ENCODE results near the gene MEX3D. TPM values are rescaled to one million over a fixed set of nuclear protein-coding genes. Genes with fewer than 3 reads are reported as not detected.
"Not testable (repeated sequence)": the region's sequence is repeated elsewhere in the genome, so short reads cannot be mapped to it uniquely, and the experiment has no call there.

MEX3D gene
- total RNA-seq, 4 donors from 2014 or later, result 18.8 to 47.8 (median 28.7) TPM

GRCh38 chr19:1531587-1531986, 36.5 kb downstream of the MEX3D start:
- Histone ChIP-seq H3K36me3 (no peaks in the 10 kb centered on the region), H3K27ac (no peak overlapping the region), H3K9me3 (no peaks in the 10 kb centered on the region), H3K4me1 (no peaks in the 10 kb centered on the region), H3K4me3 (no peak overlapping the region), H3K27me3 (peaks cover 85% of the 10 kb centered on the region)
- no peak for TF ChIP-seq POLR2AphosphoS5 (IDR thresholded peaks at IDR 0.05)
- no peak for ATAC-seq
- 79 to 82% methylated on average over 4 to 6 of the region's 11 CpGs for WGBS, 2 donors (ENCODE audit: low coverage in 1 of 2)

GRCh38 chr19:1530856-1531255, 37.3 kb downstream of the MEX3D start:
- 77 to 86% methylated on average over 1 to 6 of the region's 11 CpGs for WGBS, 2 donors (ENCODE audit: low coverage in 1 of 2)
- not testable (repeated sequence) for ATAC-seq, H3K36me3 ChIP-seq, H3K9me3 ChIP-seq, H3K4me3 ChIP-seq, H3K4me1 ChIP-seq, H3K27ac ChIP-seq
- peaks cover 92% of the 10 kb centered on the region for H3K27me3 ChIP-seq

GRCh38 chr19:1529430-1529816, 38.7 kb downstream of the MEX3D start:
- peaks cover 98% of the 10 kb centered on the region for H3K27me3 ChIP-seq
- H3K4me1 ChIP-seq, result peaks cover 0 to 1% (median 0%) of the 10 kb centered on the region in 3 donors
- WGBS, 2 donors (ENCODE audit: low coverage in 1 of 2), result 100% methylated on average over 1 of the region's 16 CpGs; no CpG with 5 or more reads in 1 of the 2 donors
- ATAC-seq, result no peak
- H3K9me3 ChIP-seq, result no peaks in the 10 kb centered on the region
- H3K4me3 ChIP-seq, result no peak overlapping the region
- H3K27ac ChIP-seq, result no peak overlapping the region
- no peak for TF ChIP-seq POLR2AphosphoS5 (IDR thresholded peaks at IDR 0.05)
- no peak for TF ChIP-seq POLR2A (IDR thresholded peaks at IDR 0.05)
- no peak for TF ChIP-seq EP300 (IDR thresholded peaks at IDR 0.05)
- TF ChIP-seq CTCF (IDR thresholded peaks at IDR 0.05), result no peak
- H3K36me3 ChIP-seq, result no peaks in the 10 kb centered on the region

- no peak overlapping the region for H3K27ac ChIP-seq
- ATAC-seq, result no peak
- no CpG with 5 or more reads among the region's 23 CpGs for WGBS, 2 donors (ENCODE audit: low coverage in 1 of 2)
- H3K36me3 ChIP-seq, result no peaks in the 10 kb centered on the region
- no peaks in the 10 kb centered on the region for H3K9me3 ChIP-seq
- peaks cover 100% of the 10 kb centered on the region for H3K27me3 ChIP-seq
- peaks cover 0 to 7% (median 0%) of the 10 kb centered on the region in 3 donors for H3K4me1 ChIP-seq
- no peak for TF ChIP-seq POLR2A (IDR thresholded peaks at IDR 0.05)
- no peak for TF ChIP-seq POLR2AphosphoS5 (IDR thresholded peaks at IDR 0.05)
- no peak for TF ChIP-seq EP300 (IDR thresholded peaks at IDR 0.05)
- TF ChIP-seq CTCF (IDR thresholded peaks at IDR 0.05), result no peak
- no peak overlapping the region for H3K4me3 ChIP-seq
Observed at GRCh38 chr19:1528596-1529429, 39.3 kb downstream of the MEX3D start.

- Histone ChIP-seq H3K36me3 (no peaks in the 10 kb centered on the region), H3K9me3 (no peaks in the 10 kb centered on the region), H3K4me1 (peaks cover 0 to 12% (median 0%) of the 10 kb centered on the region in 3 donors), H3K27me3 (peaks cover 100% of the 10 kb centered on the region), H3K27ac (no peak overlapping the region), H3K4me3 (no peak overlapping the region)
- TF ChIP-seq POLR2AphosphoS5 (IDR thresholded peaks at IDR 0.05) (no peak), POLR2A (IDR thresholded peaks at IDR 0.05) (no peak), CTCF (IDR thresholded peaks at IDR 0.05) (no peak), EP300 (IDR thresholded peaks at IDR 0.05) (no peak)
- no peak for ATAC-seq
- 42 to 67% methylated on average over 1 to 6 of the region's 27 CpGs for WGBS, 2 donors (ENCODE audit: low coverage in 1 of 2)
Observed at GRCh38 chr19:1527650-1528309, 40.3 kb downstream of the MEX3D start.

All from gastroesophageal sphincter (tissue), 4 donors.